ENCODE measurements around the gene GUSB. TPM values are rescaled to one million over a fixed set of nuclear protein-coding genes. Genes with fewer than 3 reads are reported as not detected.

The GUSB gene
- total and polyA plus RNA-seq, 9 of the 15 experiments (the other 6 are each of a cell fraction or from before 2014, with no cell fraction given): 22.7 to 102 (median 60.1) TPM

GRCh38 chr7:65979583-65980477 lies 2.2 kb downstream of the GUSB start:
- Histone ChIP-seq H3K79me2 (ENCODE audit: control insufficient read depth, insufficient read depth, low read length) (peaks cover 34% of the 10 kb centered on the region), H3K27me3 (ENCODE audit: control insufficient read depth in 2 of 2, insufficient read depth in 2 of 2, low read length in 2 of 2) (no peaks in the 10 kb centered on the region), H3K9me3 (replicated peaks; ENCODE audit: control insufficient read depth, insufficient read depth, low read depth, low read length) (no peaks in the 10 kb centered on the region), H3K9ac (ENCODE audit: insufficient read depth in 1 of 2, low read depth in 2 of 2, low read length in 2 of 2) (peak overlapping the region in 1 of 2 experiments; percentile 97; a peak in 2 of 4 replicates), H4K20me1 (replicated peaks; ENCODE audit: control insufficient read depth, insufficient read depth, low read length) (peaks cover 9% of the 10 kb centered on the region), H2AFZ (ENCODE audit: low read depth, low read length) (no peak overlapping the region), H3K36me3 (ENCODE audit: control insufficient read depth, insufficient read depth, low read length) (peaks cover 49% of the 10 kb centered on the region; the same call in 2 of the 3 replicates), H3K4me3 (no peak overlapping the region; the same call in 1 of the 2 replicates), H3K27ac (ENCODE audit: extremely low read depth, low read depth, low read length) (peak overlapping the region; percentile 85; the same call in 1 of the 3 replicates), H3K9me1 (ENCODE audit: control insufficient read depth, insufficient read depth, low read length) (peaks cover 5% of the 10 kb centered on the region), H3K4me2 (ENCODE audit: insufficient read depth, low read length) (0 out of 2 replicates have a peak overlapping the region, but pooled peaks have one; percentile 83), H3K4me1 (replicated peaks in 1 of 2; ENCODE audit: control insufficient read depth in 2 of 2, insufficient read depth in 2 of 2, low read length in 2 of 2) (peaks cover 14 to 37% of the 10 kb centered on the region in 2 experiments)
- no peak for TF ChIP-seq PYGO2 (tag; IDR thresholded peaks at IDR 0.05)
- no peak for TF ChIP-seq ZNF696 (CRISPR knock-in tag; conservative IDR thresholded peaks at IDR 0.05)
- 0 out of 2 replicates have a peak, but pooled peaks have one; percentile 6 for TF ChIP-seq POLR2AphosphoS5 (IDR thresholded peaks at IDR 0.05; ENCODE audit: control insufficient read depth, insufficient read depth, low read depth, low read length)
- TF ChIP-seq MBD1 (CRISPR knock-in tag; IDR thresholded peaks at IDR 0.05): no peak
- TF ChIP-seq ZKSCAN1 (IDR thresholded peaks at IDR 0.05; ENCODE audit: low read depth, low read length): no peak
- no peak for TF ChIP-seq ZNF584 (CRISPR knock-in tag; IDR thresholded peaks at IDR 0.05; ENCODE audit: low read depth)
- no peak for TF ChIP-seq ZNF717 (CRISPR knock-in tag; IDR thresholded peaks at IDR 0.05)
- TF ChIP-seq SMARCA5 (IDR thresholded peaks at IDR 0.05): no peak
- peak; percentile 45; the same call in 1 of the 2 replicates for TF ChIP-seq POLR2G (IDR thresholded peaks at IDR 0.05; ENCODE audit: low read depth, low read length)
- TF ChIP-seq BACH1 (tag; IDR thresholded peaks at IDR 0.05): no peak
- TF ChIP-seq ZNF445 (CRISPR knock-in tag; IDR thresholded peaks at IDR 0.05; ENCODE audit: low read depth): no peak
- no peak for TF ChIP-seq ZNF507 (tag; conservative IDR thresholded peaks at IDR 0.05)
- TF ChIP-seq CREM (IDR thresholded peaks at IDR 0.05; ENCODE audit: low read depth): no peak
- no peak for TF ChIP-seq VEZF1 (CRISPR knock-in tag; IDR thresholded peaks at IDR 0.05)
- in situ Hi-C loops (cut with MboI): no loop called here
- DNase-seq (ENCODE audit: extremely low read depth in 1 of 4, low spot score in 3 of 4) (peak in 1 of 4 experiments; percentile 8), ATAC-seq (no peak), FAIRE-seq (no peak)
- ChIA-PET POLR2A (no interaction called here), CTCF (ENCODE audit: low intra/inter-chr PET ratio) (no interaction called here)
- intact Hi-C loops (cut with micrococcal nuclease): no loop called here
- WGBS (ENCODE audit: insufficient coverage, low coverage, missing lambda C conversion rate): 96% methylated on average over 20 of the region's 29 CpGs
- no TSS peak for BruUV-seq (replicated peaks)

All from K562 (cell line).